GM21447 (cell line): ENCODE measurements around the gene NOS3.
"Not testable (repeated sequence)": the region's sequence is repeated elsewhere in the genome, so short reads cannot be mapped to it uniquely, and the experiment has no call there.

Experiments used
- ATAC-seq: cut with Tn5 transposase; IDR thresholded peaks from one replicate; pipeline ENCODE4 v1.9.1; 2021; ENCODE audit not compliant: unreplicated experiment

The NOS3 gene

DNA sequence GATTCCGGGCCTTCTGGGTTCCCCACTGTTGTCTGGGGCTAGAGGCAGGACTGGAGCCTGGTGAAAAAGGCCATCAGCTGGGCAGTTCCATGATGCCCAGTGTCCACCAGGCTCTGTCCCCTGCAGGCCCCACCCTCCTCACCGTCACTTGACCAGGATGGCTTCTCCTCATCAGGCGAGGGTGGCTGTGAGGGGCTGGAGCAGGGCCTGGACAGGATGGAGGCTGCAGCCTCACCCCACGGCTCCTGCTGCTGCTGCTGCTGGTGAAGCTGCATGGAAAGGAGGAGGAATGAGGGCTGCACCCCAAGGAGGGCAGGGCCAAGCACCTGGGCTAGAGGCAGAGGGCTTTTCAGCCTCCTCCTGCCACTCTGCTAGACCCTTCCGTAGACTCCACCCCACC is 25.1 kb downstream of the NOS3 start:
- no peak for ATAC-seq

DNA sequence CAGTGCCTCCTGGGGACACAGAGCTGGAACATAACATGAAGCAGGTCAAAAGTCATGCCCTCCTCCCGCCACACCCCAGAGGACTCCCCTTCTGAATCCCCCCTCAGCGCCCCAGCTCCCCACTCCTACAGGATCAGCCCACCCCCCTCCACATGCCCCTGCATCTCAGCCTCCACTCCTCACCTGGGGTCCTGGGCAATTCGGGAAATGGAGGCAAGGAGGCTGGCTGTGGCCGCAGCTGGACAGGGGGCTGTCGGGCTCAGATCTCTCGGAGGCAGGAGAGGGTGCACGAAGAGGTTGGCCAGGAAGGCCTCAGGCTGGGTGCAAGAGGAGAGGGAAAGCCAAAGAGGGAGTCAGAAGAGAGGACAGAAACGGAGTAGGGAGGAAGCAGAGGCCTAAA is 25.7 kb downstream of the NOS3 start:
- ATAC-seq, result no peak

DNA sequence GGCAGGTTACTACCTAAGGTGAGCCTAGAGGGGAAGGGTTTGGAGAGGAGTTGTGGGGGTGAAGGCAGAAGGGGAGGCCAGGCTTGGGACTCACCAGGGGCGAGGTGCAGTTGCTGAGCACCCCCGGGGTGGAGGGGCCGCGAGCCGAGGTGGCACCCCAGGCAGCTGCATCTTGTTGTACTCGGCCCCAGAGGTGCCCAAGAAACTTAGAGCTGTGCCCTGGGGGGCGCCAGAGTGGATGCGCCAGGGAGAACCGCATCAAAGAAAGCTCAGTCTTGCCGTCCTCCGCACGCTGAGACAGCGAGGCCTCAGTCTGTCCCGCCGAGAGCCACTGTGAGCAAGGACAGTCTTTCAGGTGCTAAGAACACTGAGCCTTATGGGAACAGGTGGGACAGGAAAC is 26.1 kb downstream of the NOS3 start:
- ATAC-seq, result no peak

DNA sequence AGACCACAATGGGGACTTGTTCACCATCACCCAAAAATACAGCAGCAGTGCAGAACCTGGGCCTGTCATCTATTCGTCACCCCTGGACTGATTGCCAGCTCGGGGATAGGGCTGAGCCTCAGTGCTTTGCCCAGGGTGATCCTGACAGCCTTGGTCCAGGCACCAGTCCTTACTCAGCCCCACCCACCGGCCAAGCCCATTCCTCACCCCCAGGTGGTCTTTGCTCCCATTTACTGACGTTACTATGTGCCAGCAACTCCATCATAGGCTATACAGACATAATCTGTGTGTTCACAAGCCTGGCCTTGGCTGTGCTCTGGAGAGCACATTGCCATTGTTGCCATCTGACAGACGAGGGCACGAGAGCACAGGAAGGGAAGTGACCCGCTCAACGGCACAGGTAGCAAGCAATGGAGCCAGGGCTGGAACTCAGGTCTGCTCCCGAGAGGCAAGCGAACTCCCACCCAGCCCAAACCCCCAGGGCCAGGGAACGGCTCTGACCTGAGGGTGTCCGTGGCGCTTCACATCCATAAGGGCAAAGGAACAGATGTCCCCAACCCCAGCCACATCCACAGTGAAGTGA is 26.6 kb downstream of the NOS3 start:
- no peak for ATAC-seq

DNA sequence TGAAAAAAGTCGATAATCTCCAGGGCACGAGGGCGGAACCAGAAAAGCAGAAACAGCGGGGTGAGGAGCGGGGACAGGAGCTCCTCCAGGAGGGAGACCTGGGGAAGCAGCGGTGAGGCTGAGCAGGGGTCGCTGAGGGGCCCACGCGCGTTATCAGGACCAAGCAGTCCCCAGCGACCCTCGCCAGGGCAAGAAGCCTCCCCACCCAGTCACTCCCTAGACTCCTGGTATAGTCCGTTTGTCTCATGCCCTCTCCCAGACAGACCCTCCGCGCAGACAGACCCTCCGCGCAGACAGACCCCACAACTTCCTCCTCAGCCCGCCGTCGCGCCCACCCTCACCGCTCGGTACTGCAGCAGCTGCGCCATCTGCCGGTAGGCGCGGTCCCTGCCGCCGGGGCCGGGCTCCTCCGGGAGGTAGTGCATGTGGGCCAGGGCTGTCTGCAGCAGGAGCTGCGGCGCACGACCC is 27.2 kb downstream of the NOS3 start:
- ATAC-seq, result no peak

DNA sequence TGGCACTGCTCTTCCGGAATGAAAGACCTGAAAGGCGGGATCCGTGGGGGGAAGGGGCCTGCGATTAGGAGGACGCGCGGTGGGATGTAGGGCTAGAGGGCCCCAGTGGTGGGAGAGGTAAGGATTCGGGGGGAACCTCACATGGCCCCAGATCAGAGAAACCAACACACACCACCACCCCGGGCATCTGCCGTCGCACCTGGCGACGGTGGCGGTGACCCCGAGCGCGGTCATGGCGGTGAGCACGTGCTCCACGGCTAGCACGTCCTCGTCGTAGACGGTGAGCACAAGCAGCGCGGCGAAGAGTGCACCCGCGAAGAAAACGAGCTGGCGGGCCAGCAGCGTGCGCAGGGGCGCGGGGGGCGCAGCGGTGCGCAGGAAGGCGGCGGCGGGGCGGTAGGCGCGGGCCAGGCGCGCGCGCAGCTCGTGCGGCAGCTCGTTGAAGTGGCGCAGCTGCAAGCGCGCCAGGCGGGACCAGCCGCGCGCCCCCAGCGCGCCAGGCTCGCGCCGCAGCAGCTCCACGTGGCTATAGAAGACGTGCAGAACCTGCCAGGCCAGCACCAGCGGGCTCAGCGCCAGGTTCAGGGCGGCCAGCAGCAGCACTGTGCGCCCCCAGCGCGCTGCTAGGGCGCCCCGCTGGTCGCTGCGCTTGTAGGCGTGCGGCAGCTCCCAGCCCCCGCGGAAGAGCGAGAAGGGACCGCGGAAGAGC is 27.8 kb downstream of the NOS3 start:
- no peak for ATAC-seq

DNA sequence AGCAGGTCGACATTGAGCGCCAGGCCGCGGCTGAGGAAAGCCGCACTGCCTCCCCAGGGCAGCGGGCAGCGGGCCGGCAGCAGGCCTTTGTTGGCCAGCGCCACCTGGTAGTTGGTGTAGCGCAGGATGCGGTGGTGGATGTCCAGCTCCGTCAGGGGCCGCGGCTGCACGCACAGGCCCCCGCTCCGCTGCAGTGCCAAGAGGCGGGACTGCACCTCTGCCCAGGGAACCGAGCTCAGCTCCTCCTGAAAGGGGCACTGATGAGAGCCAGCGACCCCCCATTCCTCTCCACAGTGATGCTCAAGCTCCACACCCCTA is 28.3 kb downstream of the NOS3 start:
- no peak for ATAC-seq

DNA sequence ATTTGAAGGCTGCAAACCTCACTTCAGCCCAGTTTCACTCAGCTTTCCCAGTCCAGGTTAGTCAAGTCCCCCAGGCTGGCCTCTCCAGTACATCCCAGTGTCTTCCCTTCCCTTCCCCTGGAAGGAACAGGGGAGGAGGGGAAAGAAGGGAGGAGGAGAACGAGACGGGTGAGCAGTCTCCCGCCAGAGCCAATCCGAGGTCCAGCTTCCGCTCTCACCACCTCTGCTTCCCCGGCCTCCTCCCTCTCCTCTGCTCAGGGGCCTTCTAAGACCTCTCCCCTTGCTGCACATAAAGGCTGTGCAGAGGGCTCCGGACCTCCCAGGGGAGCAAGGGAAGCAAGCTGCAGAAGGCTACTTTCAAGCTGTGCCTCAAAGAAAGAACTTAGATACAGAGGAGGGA is 29.4 kb downstream of the NOS3 start:
- no peak for ATAC-seq

DNA sequence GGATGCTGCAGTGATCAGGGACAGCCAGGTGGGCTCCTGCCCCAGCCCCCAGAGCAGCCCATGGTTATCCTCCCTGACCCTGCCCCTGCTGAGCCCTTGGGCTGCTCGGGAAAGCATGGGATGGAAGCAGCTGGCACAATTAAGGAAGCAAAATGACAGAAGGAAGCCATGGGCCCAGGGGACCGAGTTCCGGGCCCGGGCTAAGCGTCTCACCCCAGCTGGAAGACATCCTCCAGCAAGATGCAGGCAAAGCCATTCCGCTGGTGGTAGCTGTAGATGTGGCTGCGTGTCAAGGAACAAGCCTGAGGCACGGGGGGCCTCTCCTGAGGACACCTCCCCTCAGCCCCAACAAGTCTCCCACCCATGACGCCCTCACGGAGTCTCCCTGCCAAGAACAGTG is 32.4 kb downstream of the NOS3 start:
- ATAC-seq, result no peak

DNA sequence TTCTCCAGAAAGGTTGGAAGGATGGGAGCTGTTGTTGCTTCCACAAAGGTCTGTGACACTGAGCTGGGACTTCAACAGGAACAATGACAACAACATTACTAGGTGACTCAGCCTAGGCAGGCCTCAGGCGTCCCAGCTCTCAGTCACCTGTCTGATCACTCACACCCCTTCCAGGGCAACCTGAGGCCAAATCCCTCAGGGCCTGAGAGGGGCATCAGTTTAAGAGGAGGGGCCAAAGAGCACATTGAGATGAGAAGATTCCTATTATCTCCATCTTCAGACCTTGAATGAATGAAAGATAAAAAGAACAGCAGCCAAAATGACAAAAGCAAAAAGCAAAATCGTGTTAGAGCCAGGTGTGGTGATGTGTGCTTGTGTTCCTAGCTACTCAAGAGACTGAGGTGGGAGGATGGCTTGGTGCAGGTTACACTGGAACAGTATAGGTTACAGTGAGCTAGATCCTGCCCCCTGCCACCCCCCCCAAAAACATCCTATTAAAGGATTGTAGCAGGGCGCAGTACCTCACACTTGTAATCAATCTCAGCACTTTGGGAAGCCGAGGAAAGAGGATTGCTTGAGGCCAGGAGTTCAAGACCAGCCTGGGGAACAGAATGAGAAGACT is 33.7 kb downstream of the NOS3 start, which contains the start of gene ATG9B:
TSS of gene ATG9B (minus strand) at position 60 of the 622 bp plus-strand sequence. CDS start 71 bp downstream, outside the sequence.
- ATAC-seq, result no peak

DNA sequence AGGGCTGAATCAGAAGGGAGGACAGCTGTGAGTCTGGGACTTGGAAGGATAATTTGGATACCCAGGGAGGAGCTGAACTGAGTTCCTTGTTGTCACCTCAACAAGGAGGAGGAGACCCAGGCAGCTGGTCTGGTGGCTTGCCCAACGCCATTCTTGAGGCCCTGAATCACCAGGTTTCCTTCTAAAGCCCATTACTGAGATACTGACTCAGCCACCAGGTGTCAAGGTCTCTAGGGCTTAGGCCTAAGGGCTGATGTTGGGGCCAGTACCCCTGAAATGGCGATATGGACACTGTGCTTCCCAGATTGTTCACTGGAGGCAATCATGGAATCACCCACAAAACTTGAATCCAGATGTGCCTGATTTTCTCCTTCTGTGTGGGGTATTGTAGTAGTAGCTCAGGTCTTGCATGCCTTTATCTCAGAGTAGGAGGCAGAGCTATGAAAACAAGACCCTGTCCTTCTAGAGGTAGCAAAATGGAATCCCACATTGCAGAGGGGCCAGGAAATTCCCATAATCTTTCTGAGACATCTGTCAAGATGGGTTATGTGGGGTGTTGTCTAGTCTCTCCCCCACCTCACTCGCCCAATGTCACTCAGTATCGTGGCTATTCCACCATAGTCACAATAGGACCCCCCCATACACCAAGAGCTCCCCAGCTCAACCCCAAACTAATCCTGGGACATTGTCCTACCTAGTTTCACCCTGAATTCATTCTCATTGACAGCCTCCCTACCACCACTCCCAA is 35.3 kb downstream of the NOS3 start:
- ATAC-seq, result no peak

DNA sequence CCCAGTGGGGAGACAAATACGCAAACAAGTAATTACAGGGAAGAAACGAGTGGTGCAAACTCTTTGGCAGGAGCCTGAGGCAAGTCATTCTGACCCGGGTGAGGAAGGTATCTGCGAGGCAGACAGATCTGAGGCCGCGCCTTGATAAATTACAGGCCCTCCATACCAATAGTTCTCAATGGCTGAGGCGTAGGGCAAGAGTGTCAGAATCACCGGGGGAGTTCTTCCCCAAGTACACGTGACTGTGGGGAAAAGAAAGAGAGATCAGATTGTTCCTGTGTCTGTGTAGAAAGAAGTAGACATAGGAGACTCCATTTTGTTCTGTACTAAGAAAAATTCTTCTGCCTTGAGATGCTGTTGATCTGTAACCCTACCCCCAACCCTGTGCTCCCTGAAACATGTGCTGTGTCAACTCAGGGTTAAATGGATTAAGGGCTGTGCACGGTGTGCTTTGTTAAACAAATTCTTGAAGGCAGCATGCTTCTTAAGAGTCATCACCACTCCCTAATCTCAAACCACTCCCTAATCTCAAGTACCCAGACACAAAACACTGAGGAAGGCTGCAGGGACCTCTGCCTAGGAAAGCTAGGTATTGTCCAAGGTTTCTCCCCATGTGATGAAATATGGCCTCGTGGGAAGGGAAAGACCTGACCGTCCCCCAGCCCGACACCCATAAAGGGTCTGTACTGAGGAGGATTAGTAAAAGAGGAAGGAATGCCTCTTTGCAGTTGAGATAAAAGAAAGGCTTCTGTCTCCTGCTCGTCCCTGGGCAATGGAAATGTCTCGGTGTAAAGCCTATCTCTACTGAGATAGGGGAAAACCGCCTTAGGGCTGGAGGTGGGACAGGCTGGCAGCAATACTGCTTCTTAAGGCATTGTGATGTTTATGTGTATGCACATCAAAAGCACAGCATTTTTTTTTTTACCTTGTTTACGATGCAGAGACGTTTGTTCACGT is 36.2 kb downstream of the NOS3 start:
- ATAC-seq, result not testable (repeated sequence)

DNA sequence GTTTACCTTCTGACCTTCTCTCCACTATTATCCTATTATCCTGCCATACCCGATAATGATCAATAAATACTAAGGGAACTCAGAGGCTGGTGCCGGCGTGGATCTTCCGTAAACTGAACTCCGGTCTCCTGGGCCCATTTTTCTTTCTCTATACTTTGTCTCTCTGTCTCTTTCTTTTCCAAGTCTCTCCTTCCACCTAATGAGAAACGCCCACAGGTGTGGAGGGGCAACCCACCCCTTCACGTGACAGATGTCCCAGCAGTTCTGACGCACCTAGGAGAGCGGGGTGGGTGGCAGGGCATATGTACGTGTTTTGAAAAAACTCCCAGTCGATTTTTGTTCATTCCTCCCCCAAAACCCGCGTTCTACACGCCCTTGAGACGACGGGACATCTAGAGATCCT is 36.9 kb downstream of the NOS3 start:
- not testable (repeated sequence) for ATAC-seq

DNA sequence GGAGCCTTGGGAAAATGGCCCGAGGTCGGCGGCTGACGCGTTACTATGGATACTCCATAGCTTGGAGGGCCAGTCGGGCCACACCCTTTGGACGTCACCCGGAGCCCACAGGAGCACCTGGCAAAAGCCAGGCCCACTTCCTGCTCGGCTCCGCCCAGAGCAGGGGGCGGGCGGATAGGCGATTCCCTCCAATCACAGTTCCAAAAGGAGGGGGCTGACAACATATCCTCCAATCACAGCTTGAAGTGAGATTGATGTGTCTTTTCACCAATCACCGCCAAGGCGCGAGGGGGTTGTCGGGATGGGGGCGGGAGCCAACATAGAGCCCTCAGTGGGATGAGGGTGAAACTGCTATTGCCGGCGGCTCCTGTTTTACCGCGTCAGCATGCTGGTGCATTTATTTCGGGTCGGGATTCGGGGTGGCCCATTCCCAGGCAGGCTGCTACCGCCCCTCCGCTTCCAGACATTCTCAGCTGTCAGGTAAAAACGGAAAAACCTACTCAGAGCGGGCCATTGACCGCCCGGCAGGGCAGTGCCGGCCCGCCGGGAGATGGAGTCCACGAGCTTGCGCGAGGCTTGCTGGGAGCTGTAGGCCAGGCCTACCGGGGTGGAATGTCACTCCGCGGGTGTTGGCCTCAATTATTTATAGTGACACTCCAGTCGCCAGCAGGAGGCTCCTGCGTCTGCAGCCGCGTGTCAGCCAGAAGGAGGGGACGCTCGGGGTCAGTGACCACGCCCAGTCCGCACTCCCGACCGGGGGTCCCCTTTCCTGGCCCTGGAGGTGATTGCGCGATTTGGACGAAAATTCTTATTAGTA is 37.5 kb downstream of the NOS3 start, which contains the start of gene ABCB8:
TSS of gene ABCB8 (plus strand) at position 320 of the 817 bp plus-strand sequence. CDS start at position 386, 66 bp downstream.
- ATAC-seq, result peak; percentile 95

DNA sequence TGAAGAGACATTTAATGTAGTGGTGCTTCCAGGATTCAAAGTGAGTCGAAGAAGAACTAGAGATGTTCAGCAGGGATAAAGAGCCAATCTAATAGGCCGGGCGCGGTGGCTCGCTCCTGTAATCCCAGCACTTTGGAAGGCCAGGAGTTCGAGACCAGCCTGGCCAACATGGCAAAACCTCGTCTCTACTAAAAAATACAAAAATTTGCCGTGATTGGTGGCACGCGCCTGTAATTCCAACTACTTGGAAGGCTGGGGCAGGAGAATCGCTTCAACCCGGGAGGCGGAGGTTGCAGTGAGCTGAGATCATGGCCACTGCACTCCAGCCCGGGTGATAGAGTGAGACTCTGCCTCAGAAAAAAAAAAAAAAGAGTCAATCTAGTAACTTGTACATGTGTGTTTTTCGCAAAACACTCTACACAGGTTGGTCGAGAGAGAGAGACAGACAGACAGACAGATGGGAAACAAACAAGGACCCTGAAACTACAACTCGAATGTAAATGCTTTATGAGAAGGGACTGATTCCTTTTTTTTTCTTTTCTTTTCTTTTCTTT is 38.2 kb downstream of the NOS3 start:
- no peak for ATAC-seq

DNA sequence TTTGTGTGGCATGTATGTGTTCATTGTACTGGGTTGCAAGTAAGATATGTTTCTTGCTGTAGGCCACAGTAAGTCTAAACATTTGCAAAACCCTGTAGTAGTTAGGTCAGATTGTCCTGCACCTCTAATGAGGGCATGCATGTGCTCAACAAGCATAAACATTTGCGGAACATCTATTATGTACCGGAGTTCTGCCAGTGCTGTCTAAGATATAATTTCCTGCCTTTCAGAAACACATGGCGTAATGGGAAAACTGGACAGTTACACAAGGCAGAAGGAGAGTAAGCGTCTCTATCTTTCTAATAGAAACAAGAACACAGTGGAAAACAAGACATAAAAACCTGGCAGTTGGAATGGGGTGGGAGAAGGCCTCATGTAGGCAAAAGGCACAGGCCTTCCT is 40.2 kb downstream of the NOS3 start:
- no peak for ATAC-seq

DNA sequence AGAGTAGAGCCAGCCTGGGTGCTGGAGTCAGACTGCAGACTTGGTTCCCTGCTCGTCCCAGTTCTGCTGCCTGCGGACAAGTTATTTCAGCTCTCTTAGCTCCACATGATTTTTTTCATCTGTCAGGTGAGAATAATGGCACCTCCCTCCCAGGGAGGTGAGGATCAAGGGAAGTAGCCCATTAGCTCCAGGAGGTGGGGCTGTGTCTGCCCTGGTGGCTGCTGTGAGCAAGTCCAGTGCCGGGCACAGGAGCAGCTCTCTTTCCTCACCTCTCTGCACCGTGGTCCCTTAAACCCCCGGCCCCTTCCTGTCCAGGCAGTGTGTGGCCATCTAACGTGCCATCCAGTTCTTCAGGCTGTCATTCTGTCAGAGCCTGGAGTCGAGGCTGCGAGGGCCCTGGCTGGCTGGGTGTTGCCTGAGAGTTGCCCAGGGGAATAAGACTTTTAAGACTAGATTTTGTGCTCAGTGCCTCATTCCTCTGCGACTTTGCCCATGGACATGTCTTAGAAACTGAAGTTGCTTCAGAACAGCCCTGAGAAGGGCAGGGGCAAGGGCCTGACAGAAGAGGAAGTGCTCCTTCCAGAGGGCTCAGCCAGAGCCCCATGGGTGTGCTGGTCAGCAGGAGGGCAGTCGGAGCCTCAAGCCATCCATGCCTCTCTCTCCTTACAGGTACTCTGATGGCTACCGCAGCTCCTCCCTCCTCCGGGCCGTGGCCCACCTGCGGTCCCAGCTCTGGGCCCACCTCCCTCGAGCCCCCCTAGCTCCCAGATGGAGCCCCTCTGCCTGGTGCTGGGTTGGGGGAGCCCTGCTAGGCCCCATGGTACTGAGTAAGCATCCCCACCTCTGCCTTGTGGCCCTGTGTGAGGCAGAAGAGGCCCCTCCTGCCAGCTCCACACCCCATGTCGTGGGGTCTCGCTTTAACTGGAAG is 42.4 kb downstream of the NOS3 start:
- ATAC-seq, result no peak

DNA sequence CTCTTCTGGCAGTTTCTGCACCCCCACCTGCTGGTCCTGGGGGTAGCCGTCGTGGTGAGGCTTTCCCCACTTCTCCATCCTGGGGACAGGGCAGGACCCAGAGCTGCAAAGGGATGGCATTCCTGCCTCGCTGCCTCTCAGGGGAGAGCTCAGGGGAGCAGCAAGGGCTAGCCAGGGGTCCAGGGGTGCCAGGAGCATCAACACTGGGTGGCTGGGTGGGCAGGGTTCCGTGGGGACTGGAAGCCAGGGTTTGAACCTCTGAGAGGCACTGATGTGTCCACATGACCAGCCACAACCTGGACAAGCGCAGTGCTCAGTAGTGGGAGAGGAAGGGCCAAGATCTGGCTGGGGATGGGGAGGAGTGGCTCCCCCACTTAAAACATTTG is 43.0 kb downstream of the NOS3 start:
- no peak for ATAC-seq
